Purkinje cell (primary cell): Measurements from ENCODE around the gene SEMA6A. TPM values are rescaled to one million over a fixed set of nuclear protein-coding genes. Genes with fewer than 3 reads are reported as not detected.

Experiments used
- polyA plus RNA-seq: library from polyadenylated mRNA; unstranded; fragments of >200 nt; fragmentation: Nextera tagmentation; gene quantifications from 2 replicates; pipeline ENCODE4 v1.2.1, GENCODE V29; 2014

Gene SEMA6A, protein sequence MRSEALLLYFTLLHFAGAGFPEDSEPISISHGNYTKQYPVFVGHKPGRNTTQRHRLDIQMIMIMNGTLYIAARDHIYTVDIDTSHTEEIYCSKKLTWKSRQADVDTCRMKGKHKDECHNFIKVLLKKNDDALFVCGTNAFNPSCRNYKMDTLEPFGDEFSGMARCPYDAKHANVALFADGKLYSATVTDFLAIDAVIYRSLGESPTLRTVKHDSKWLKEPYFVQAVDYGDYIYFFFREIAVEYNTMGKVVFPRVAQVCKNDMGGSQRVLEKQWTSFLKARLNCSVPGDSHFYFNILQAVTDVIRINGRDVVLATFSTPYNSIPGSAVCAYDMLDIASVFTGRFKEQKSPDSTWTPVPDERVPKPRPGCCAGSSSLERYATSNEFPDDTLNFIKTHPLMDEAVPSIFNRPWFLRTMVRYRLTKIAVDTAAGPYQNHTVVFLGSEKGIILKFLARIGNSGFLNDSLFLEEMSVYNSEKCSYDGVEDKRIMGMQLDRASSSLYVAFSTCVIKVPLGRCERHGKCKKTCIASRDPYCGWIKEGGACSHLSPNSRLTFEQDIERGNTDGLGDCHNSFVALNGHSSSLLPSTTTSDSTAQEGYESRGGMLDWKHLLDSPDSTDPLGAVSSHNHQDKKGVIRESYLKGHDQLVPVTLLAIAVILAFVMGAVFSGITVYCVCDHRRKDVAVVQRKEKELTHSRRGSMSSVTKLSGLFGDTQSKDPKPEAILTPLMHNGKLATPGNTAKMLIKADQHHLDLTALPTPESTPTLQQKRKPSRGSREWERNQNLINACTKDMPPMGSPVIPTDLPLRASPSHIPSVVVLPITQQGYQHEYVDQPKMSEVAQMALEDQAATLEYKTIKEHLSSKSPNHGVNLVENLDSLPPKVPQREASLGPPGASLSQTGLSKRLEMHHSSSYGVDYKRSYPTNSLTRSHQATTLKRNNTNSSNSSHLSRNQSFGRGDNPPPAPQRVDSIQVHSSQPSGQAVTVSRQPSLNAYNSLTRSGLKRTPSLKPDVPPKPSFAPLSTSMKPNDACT
- polyA plus RNA-seq, result 2.7 and 3.3 TPM in 2 replicates

GRCh38 chr5:116574367-116575325 lies at the start of gene SEMA6A:
Gene SEMA6A, minus strand, starts transcription at chr5:116574823. Its CDS starts 69,879 bp downstream, at chr5:116504944.

